NB4 (cell line): ENCODE results near the gene SLC25A39.

Experiments used
- CTCF ChIP-seq: IDR thresholded peaks from one replicate; pipeline ENCODE4 v1.5.1; 2012; ENCODE audit warnings: low read depth, low read length
- POLR2A ChIP-seq: IDR thresholded peaks from 2 replicates; pipeline ENCODE4 v1.6.1; 2011; ENCODE audit warnings: mild to moderate bottlenecking; ENCODE audit not compliant: insufficient read length; ENCODE audit errors: extremely low read depth
- TF ChIP-seq, protein P1 (sequence below): IDR thresholded peaks from 2 replicates; pipeline ENCODE4 v1.6.1; 2011; ENCODE audit warnings: low read depth, low read length

DNA sequence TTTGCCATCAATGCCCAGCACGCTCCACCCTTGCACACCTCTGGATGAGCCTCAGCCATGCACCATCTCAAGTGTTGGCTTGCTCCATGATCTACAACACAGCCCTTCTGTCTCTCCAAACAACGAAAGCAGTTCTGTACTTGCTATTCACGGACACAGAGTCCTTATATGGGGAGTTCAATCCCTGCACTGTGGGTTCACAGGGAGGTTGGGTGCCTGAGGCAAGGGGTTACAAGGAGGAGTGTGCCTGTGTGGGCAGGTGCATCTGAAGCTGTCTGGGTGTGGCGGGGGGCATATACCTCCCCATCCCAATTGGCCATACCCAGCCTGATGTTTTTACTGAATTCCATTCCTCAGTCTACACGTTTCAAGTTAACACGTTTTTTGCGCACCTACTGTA is 10.6 kb downstream of the SLC25A39 start:
- TF ChIP-seq CTCF (no peak), POLR2A (no peak)
- TF ChIP-seq, protein P1, sequence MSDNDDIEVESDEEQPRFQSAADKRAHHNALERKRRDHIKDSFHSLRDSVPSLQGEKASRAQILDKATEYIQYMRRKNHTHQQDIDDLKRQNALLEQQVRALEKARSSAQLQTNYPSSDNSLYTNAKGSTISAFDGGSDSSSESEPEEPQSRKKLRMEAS, result no peak
